ENCODE measurements around the gene RNF103.

- TF ChIP-seq, protein P1, sequence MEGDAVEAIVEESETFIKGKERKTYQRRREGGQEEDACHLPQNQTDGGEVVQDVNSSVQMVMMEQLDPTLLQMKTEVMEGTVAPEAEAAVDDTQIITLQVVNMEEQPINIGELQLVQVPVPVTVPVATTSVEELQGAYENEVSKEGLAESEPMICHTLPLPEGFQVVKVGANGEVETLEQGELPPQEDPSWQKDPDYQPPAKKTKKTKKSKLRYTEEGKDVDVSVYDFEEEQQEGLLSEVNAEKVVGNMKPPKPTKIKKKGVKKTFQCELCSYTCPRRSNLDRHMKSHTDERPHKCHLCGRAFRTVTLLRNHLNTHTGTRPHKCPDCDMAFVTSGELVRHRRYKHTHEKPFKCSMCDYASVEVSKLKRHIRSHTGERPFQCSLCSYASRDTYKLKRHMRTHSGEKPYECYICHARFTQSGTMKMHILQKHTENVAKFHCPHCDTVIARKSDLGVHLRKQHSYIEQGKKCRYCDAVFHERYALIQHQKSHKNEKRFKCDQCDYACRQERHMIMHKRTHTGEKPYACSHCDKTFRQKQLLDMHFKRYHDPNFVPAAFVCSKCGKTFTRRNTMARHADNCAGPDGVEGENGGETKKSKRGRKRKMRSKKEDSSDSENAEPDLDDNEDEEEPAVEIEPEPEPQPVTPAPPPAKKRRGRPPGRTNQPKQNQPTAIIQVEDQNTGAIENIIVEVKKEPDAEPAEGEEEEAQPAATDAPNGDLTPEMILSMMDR (conservative IDR thresholded peaks at IDR 0.05), result no peak
- TF ChIP-seq EZH2 (IDR thresholded peaks at IDR 0.05; ENCODE audit: low read depth), result no peak
Observed at GRCh38 chr2:86566821-86567190, 56.9 kb downstream of the RNF103 start.

All from PC-9 (cell line).